ENCODE measurements around the gene VPS35L. TPM values are rescaled to one million over a fixed set of nuclear protein-coding genes. Genes with fewer than 3 reads are reported as not detected.

The VPS35L gene
- total RNA-seq, 1 donor from 2014 or later: 6.8 TPM

- Histone ChIP-seq H3K4me3 (ENCODE audit: low read depth, low read length) (peak overlapping the region; percentile 53), H3K27me3 (ENCODE audit: control insufficient read depth, insufficient read depth, low read length) (no peaks in the 10 kb centered on the region), H3K36me3 (ENCODE audit: control insufficient read depth, insufficient read depth, low read length) (peaks cover 9% of the 10 kb centered on the region)
- no peak for DNase-seq (ENCODE audit: low read depth)
- TF ChIP-seq CTCF (IDR thresholded peaks at IDR 0.05; ENCODE audit: insufficient read depth, low read length, severe bottlenecking): no peak
- no peak for FAIRE-seq
Measured at GRCh38 chr16:19717314-19717713, 161.8 kb downstream of the VPS35L start.

GRCh38 chr16:19717741-19718623 is 162.5 kb downstream of the VPS35L start, which contains the start of the genes IQCK and KNOP1:
Gene IQCK (plus strand): TSS chr16:19718271. CDS start chr16:19718307, 36 bp downstream.
Gene KNOP1 (minus strand): TSS chr16:19718227. CDS start chr16:19715035, 3,192 bp downstream.
- no peaks in the 10 kb centered on the region for H3K27me3 ChIP-seq (ENCODE audit: control insufficient read depth, insufficient read depth, low read length)
- DNase-seq (ENCODE audit: low read depth) (peak; percentile 76), FAIRE-seq (no peak)
- TF ChIP-seq CTCF (IDR thresholded peaks at IDR 0.05; ENCODE audit: insufficient read depth, low read length, severe bottlenecking): no peak
- H3K36me3 ChIP-seq (ENCODE audit: control insufficient read depth, insufficient read depth, low read length): peaks cover 7% of the 10 kb centered on the region
- H3K4me3 ChIP-seq (ENCODE audit: low read depth, low read length): peak within 1 kb of the TSS; percentile 53

- TF ChIP-seq CTCF (IDR thresholded peaks at IDR 0.05; ENCODE audit: insufficient read depth, low read length, severe bottlenecking): no peak
- FAIRE-seq (no peak), DNase-seq (ENCODE audit: low read depth) (no peak)
- Histone ChIP-seq H3K4me3 (ENCODE audit: low read depth, low read length) (peak overlapping the region; percentile 53), H3K27me3 (ENCODE audit: control insufficient read depth, insufficient read depth, low read length) (no peaks in the 10 kb centered on the region), H3K36me3 (ENCODE audit: control insufficient read depth, insufficient read depth, low read length) (peaks cover 6% of the 10 kb centered on the region)
Measured at GRCh38 chr16:19718624-19718965, 163.1 kb downstream of the VPS35L start.

GRCh38 chr16:19722269-19722952 is 166.9 kb downstream of the VPS35L start:
- no peak for TF ChIP-seq CTCF (IDR thresholded peaks at IDR 0.05; ENCODE audit: insufficient read depth, low read length, severe bottlenecking)
- Histone ChIP-seq H3K4me3 (ENCODE audit: low read depth, low read length) (no peak overlapping the region), H3K27me3 (ENCODE audit: control insufficient read depth, insufficient read depth, low read length) (no peaks in the 10 kb centered on the region), H3K36me3 (ENCODE audit: control insufficient read depth, insufficient read depth, low read length) (no peaks in the 10 kb centered on the region)
- FAIRE-seq (no peak), DNase-seq (ENCODE audit: low read depth) (no peak)

GRCh38 chr16:19722981-19723380 is 167.5 kb downstream of the VPS35L start:
- no peaks in the 10 kb centered on the region for H3K27me3 ChIP-seq (ENCODE audit: control insufficient read depth, insufficient read depth, low read length)
- no peak for DNase-seq (ENCODE audit: low read depth)
- no peak overlapping the region for H3K4me3 ChIP-seq (ENCODE audit: low read depth, low read length)
- H3K36me3 ChIP-seq (ENCODE audit: control insufficient read depth, insufficient read depth, low read length): no peaks in the 10 kb centered on the region
- no peak for FAIRE-seq
- no peak for TF ChIP-seq CTCF (IDR thresholded peaks at IDR 0.05; ENCODE audit: insufficient read depth, low read length, severe bottlenecking)

Data from bronchial epithelial cell (primary cell).